Measurements from ENCODE around the gene RAB4B.

The RAB4B gene

DNA sequence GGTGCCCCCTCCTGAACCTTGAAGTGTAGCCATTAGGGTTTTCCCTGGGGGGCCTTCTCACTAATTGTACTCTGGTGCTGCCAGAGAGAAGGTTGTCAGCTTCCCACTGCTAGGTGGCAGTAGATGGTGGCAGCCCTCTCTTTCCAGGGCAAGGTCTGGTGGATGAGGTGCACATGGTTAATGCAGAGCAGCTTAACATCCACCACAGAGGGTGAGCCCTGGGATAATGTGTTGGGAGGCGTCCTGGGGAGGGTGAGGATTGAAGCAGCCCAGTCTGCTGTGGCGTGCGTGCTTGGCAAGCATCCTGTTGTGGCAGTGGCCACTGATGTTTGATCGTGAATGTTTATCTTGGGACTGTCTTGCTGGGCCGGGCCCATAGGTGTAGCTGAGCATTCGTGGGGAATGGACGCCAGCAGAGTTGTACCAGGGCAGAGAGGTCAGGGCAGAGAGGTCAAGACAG lies 26.8 kb downstream of the RAB4B start (continued):
- no peak for TF ChIP-seq SP3 (tag by site-specific recombination; IDR thresholded peaks at IDR 0.05)
- no peak for TF ChIP-seq ZNF501 (tag by site-specific recombination; IDR thresholded peaks at IDR 0.05)
- TF ChIP-seq ZBTB17 (tag by site-specific recombination; IDR thresholded peaks at IDR 0.05) = 0 out of 2 replicates have a peak, but pooled peaks have one; percentile 8
- TF ChIP-seq, protein P1, sequence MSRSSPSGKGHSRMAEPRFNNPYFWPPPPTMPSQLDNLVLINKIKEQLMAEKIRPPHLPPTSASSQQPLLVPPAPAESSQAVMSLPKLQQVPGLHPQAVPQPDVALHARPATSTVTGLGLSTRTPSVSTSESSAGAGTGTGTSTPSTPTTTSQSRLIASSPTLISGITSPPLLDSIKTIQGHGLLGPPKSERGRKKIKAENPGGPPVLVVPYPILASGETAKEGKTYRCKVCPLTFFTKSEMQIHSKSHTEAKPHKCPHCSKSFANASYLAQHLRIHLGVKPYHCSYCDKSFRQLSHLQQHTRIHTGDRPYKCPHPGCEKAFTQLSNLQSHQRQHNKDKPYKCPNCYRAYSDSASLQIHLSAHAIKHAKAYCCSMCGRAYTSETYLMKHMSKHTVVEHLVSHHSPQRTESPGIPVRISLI (tag by site-specific recombination; IDR thresholded peaks at IDR 0.05) = no peak
- peak; percentile 58 for TF ChIP-seq ZIC2 (tag by site-specific recombination; IDR thresholded peaks at IDR 0.05)

DNA sequence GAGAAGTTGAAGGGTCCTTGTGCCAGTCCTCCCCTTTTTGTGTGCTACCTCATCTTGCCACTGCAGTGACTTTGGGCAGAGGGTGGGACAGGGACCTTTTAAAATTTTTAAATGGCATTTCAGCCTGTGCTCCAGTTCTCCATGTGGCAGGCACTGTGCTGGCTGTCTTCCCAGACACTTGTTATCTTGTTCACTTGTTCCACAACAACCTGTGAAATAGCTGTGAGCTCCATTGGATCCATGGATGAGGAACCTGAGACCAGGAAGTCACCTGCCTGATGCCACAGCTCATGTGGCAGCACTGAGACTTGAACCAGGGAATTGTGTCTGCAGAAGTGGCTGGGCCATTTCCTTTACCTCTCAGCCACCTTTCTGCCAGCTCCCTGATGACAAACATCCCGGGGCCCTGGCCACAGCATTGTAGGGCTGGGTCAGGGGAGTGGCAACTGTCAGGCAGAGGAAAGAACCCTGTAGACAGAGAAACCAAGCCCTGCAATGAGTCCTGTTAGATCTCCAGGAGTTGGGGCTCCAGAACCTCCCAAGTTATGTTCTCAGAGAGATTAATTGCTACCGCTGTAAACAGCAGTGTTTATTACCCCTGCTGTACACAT lies 27.3 kb downstream of the RAB4B start:
- CTCF ChIA-PET = interaction anchor here (0.5 to 5.6 kb wide), 21 partner anchors 9 to 670 kb away, joined by 3 to 77 read pairs (median 4); partner anchors contain the start of genes ACTMAP and SNRPA
- POLR2A ChIA-PET = interaction anchor here (0.5 to 8.6 kb wide), 9 partner anchors 17 to 459 kb away, joined by 3 to 86 read pairs (median 5); partner anchors contain the start of genes ACTMAP, COQ8B, HNRNPUL1 and ITPKC
- Histone ChIP-seq H3K4me3 (ENCODE audit: low read depth, low read length) (no peak overlapping the region), H3K9me3 (ENCODE audit: control insufficient read depth, insufficient read depth, low read depth, low read length) (no peaks in the 10 kb centered on the region), H3K27ac (ENCODE audit: extremely low read depth, low read depth, low read length) (peak overlapping the region; percentile 67), H3K36me3 (ENCODE audit: control insufficient read depth in 2 of 2, insufficient read depth in 1 of 2, low read length in 2 of 2) (peaks cover 48 to 81% of the 10 kb centered on the region in 2 experiments), H3K4me1 (ENCODE audit: control insufficient read depth, insufficient read depth, low read length) (peaks cover 73% of the 10 kb centered on the region)
- TF ChIP-seq SCRT2 (tag by site-specific recombination; IDR thresholded peaks at IDR 0.05) = peak; percentile 96
- TF ChIP-seq SCRT1 (tag by site-specific recombination; IDR thresholded peaks at IDR 0.05; ENCODE audit: borderline replicate concordance) = peak; percentile 98
- TF ChIP-seq ZBTB20 (tag by site-specific recombination; IDR thresholded peaks at IDR 0.05) = peak; percentile 93
- no peak for TF ChIP-seq SETDB1 (IDR thresholded peaks at IDR 0.05; ENCODE audit: insufficient read length, low read length)
- TF ChIP-seq HOXA7 (CRISPR knock-in tag; IDR thresholded peaks at IDR 0.05; ENCODE audit: borderline replicate concordance) = peak; percentile 79; the same call in 1 of the 2 replicates
- TF ChIP-seq ZNF121 (tag by site-specific recombination; IDR thresholded peaks at IDR 0.05) = no peak

DNA sequence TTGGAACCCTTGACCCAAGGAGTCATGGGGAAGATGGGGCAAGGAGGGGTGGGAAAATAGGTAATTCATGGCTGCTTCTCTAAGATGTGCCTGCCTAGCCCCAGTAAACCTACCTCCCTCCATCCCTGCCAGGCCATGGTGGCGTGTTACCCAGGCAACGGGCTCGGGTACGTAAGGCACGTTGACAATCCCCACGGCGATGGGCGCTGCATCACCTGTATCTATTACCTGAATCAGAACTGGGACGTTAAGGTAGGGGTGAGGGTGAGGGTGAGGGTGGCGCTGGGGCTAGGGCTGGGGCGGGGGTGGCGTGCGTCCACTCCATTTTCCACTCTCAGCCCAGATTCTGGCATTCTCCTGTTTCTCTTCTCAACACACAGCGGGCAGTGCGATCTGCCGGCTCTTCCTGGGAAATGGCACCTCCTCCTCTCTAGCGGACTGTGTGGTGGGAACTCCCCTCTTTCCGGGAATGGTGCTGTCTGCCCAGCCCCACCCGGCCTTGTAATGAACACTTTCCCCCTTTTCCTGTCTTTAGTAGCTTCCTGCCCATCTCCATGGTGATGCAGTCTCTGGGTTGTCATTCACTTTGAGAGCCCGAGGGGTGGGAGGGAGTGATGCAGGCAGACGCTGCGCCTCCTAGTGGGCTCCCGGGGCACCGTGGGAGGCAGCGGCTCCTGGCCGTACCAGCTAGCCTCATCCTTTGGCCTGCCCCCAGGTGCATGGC lies 28.5 kb downstream of the RAB4B start:
- peaks cover 66% of the 10 kb centered on the region for H3K4me1 ChIP-seq (ENCODE audit: control insufficient read depth, insufficient read depth, low read length)
- ChIA-PET POLR2A (interaction anchor here (0.5 to 8.6 kb wide), 23 partner anchors 8 to 612 kb away, joined by 3 to 86 read pairs (median 5); partner anchors contain the start of genes ACTMAP, COQ8B, EGLN2 and ITPKC), CTCF (interaction anchor here (0.5 to 5.6 kb wide), 59 partner anchors 10 to 1119 kb away, joined by 3 to 77 read pairs (median 4); partner anchors contain the start of genes ACTMAP, COQ8B, CYP2A6 and EGLN2)
- peaks cover 36 to 71% of the 10 kb centered on the region in 2 experiments for H3K36me3 ChIP-seq (ENCODE audit: control insufficient read depth in 2 of 2, insufficient read depth in 1 of 2, low read length in 2 of 2)
- H3K27ac ChIP-seq (ENCODE audit: extremely low read depth, low read depth, low read length) = peak overlapping the region; percentile 67
- H3K4me3 ChIP-seq (ENCODE audit: low read depth, low read length) = no peak overlapping the region
- H3K9me3 ChIP-seq (ENCODE audit: control insufficient read depth, insufficient read depth, low read depth, low read length) = no peaks in the 10 kb centered on the region
- TF ChIP-seq, protein P2, sequence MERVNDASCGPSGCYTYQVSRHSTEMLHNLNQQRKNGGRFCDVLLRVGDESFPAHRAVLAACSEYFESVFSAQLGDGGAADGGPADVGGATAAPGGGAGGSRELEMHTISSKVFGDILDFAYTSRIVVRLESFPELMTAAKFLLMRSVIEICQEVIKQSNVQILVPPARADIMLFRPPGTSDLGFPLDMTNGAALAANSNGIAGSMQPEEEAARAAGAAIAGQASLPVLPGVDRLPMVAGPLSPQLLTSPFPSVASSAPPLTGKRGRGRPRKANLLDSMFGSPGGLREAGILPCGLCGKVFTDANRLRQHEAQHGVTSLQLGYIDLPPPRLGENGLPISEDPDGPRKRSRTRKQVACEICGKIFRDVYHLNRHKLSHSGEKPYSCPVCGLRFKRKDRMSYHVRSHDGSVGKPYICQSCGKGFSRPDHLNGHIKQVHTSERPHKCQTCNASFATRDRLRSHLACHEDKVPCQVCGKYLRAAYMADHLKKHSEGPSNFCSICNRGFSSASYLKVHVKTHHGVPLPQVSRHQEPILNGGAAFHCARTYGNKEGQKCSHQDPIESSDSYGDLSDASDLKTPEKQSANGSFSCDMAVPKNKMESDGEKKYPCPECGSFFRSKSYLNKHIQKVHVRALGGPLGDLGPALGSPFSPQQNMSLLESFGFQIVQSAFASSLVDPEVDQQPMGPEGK (tag by site-specific recombination; IDR thresholded peaks at IDR 0.05) = peak; percentile 85
- TF ChIP-seq, protein P3, sequence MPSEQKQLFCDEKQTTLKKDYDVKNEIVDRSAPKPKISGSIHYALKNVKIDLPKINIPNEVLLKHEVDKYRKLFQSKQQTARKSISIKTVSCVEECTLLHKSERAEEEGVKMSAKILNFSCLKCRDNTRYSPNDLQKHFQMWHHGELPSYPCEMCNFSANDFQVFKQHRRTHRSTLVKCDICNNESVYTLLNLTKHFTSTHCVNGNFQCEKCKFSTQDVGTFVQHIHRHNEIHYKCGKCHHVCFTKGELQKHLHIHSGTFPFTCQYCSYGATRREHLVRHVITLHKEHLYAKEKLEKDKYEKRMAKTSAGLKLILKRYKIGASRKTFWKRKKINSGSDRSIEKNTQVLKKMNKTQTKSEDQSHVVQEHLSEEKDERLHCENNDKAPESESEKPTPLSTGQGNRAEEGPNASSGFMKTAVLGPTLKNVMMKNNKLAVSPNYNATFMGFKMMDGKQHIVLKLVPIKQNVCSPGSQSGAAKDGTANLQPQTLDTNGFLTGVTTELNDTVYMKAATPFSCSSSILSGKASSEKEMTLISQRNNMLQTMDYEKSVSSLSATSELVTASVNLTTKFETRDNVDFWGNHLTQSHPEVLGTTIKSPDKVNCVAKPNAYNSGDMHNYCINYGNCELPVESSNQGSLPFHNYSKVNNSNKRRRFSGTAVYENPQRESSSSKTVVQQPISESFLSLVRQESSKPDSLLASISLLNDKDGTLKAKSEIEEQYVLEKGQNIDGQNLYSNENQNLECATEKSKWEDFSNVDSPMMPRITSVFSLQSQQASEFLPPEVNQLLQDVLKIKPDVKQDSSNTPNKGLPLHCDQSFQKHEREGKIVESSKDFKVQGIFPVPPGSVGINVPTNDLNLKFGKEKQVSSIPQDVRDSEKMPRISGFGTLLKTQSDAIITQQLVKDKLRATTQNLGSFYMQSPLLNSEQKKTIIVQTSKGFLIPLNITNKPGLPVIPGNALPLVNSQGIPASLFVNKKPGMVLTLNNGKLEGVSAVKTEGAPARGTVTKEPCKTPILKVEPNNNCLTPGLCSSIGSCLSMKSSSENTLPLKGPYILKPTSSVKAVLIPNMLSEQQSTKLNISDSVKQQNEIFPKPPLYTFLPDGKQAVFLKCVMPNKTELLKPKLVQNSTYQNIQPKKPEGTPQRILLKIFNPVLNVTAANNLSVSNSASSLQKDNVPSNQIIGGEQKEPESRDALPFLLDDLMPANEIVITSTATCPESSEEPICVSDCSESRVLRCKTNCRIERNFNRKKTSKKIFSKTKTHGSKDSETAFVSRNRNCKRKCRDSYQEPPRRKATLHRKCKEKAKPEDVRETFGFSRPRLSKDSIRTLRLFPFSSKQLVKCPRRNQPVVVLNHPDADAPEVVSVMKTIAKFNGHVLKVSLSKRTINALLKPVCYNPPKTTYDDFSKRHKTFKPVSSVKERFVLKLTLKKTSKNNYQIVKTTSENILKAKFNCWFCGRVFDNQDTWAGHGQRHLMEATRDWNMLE (tag by site-specific recombination; conservative IDR thresholded peaks at IDR 0.05; ENCODE audit: low read depth) = no peak; the same call in 1 of the 2 replicates
- TF ChIP-seq ZNF24 (tag by site-specific recombination; IDR thresholded peaks at IDR 0.05) (0 out of 2 replicates have a peak, but pooled peaks have one; percentile 45), ZNF571 (tag by site-specific recombination; IDR thresholded peaks at IDR 0.05) (no peak), ZNF660 (tag by site-specific recombination; IDR thresholded peaks at IDR 0.05) (peak; percentile 92; the same call in 1 of the 2 replicates), ZNF629 (tag by site-specific recombination; IDR thresholded peaks at IDR 0.05) (peak; percentile 82), ZNF514 (tag by site-specific recombination; IDR thresholded peaks at IDR 0.05) (no peak), ZNF777 (tag by site-specific recombination; IDR thresholded peaks at IDR 0.05; ENCODE audit: borderline replicate concordance) (no peak)
- TF ChIP-seq, protein P4, sequence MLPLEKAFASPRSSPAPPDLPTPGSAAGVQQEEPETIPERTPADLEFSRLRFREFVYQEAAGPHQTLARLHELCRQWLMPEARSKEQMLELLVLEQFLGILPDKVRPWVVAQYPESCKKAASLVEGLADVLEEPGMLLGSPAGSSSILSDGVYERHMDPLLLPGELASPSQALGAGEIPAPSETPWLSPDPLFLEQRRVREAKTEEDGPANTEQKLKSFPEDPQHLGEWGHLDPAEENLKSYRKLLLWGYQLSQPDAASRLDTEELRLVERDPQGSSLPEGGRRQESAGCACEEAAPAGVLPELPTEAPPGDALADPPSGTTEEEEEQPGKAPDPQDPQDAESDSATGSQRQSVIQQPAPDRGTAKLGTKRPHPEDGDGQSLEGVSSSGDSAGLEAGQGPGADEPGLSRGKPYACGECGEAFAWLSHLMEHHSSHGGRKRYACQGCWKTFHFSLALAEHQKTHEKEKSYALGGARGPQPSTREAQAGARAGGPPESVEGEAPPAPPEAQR (tag by site-specific recombination; IDR thresholded peaks at IDR 0.05) = peak; percentile 28; the same call in 1 of the 2 replicates
